ENCODE data around the gene TLE4. TPM values are rescaled to one million over a fixed set of nuclear protein-coding genes. Genes with fewer than 3 reads are reported as not detected.

Gene TLE4
- total and polyA plus RNA-seq, 2 of the 4 experiments (the other 2 are of a cell fraction) = 68.0 to 78.1 TPM

DNA sequence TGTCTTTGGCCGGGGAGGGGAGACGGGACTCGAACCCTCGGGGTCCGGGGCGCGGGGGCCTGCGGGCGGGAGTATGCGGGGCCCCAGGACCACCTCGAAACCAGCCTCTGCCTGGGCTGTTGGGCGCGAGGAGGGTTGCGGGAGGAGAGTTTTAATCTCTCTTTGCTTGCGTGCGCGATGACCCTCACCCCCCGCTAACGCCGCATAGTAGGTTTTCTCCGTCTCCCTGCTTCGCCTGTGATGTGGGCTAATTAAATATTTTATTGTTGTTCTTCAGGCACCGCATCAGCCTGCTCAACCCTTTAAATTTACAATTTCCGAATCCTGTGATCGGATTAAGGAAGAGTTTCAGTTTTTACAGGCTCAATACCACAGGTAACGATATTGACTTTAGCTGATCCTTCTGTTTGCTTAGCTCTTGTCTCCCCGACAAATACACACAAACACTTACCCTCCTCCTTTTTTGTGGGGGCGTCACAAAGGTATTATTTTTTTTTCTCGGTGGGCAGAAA, 1.7 kb downstream of the TLE4 start (continued):
- TF ChIP-seq RAD21 (IDR thresholded peaks at IDR 0.05; ENCODE audit: low read length) = no peak; the same call in 1 of the 2 replicates

DNA sequence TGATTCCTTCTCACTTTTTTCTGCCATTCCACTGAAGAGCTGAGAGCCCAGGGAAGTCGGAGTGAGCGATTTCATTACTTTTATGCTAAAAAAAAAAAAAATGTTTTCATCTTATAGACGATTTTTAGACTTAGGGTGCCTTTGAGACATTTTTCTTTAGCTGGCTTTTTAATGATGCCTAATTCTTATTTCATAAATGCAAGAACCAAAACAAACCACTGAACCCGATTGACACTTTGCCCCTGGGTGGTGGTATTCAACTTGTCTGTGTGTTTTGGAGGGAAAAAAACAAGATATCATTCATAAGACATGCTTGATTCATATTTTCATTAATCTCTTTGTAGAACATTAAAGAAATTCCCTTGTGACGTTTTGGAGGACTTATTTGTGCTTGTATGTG, 2.4 kb downstream of the TLE4 start:
- WGBS, 2 experiments (ENCODE audit: extremely low coverage in 2 of 2, insufficient read length in 1 of 2) = no CpG with 5 or more reads among the region's 5 CpGs
- in situ Hi-C loops (cut with MboI; ENCODE audit: low sequenced_read_pairs) = loop anchor here (10.0 to 25.0 kb wide), 3 partner anchors 379 to 987 kb away; no protein-coding TSS in a partner anchor

More for the DNA sequence above, 2.4 kb downstream of the TLE4 start:
- H3K23ac ChIP-seq (ENCODE audit: low read depth, low read length) = peak overlapping the region; percentile 93; the same call in 1 of the 2 replicates
- ChIA-PET POLR2A (ENCODE audit: unreplicated experiment) (no interaction called here), CTCF (interaction anchor here (1.0 kb wide), 1 partner anchor 42 kb away, joined by 5 read pairs; no protein-coding TSS in a partner anchor)
- DNase-seq (no peak), ATAC-seq (ENCODE audit: low read depth) (no peak)
- no peak overlapping the region for H2AK9ac ChIP-seq (replicated peaks; ENCODE audit: low read depth, low read length, poor library complexity)
- intact Hi-C loops (cut with micrococcal nuclease) (loop anchor here (2.0 to 10.0 kb wide), 12 partner anchors 97 to 1209 kb away; no protein-coding TSS in a partner anchor), dilution Hi-C loops (cut with HindIII; ENCODE audit: low sequenced_read_pairs, unreplicated experiment) (no loop called here)
- H3K14ac ChIP-seq (replicated peaks; ENCODE audit: low read depth, low read length) = peak overlapping the region; percentile 90
- H4K91ac ChIP-seq (ENCODE audit: insufficient read depth, low read depth, low read length) = 0 out of 2 replicates have a peak overlapping the region, but pooled peaks have one; percentile 6
- no peak overlapping the region for H2BK5ac ChIP-seq (ENCODE audit: low read depth, low read length, poor library complexity, severe bottlenecking)
- no peaks in the 10 kb centered on the region for H3K27me3 ChIP-seq (ENCODE audit: control insufficient read depth, insufficient read depth, low read length)
- no TSS peak for BruUV-seq (replicated peaks)
- H3K9me1 ChIP-seq (ENCODE audit: insufficient read depth, low read length) = peaks cover 3% of the 10 kb centered on the region; the same call in 1 of the 2 replicates
- H4K20me1 ChIP-seq (ENCODE audit: insufficient read depth, low read length) = no peaks in the 10 kb centered on the region
- H3K4me3 ChIP-seq (ENCODE audit: insufficient read depth, low read depth, low read length) = peak overlapping the region; percentile 83
- H2BK120ac ChIP-seq (ENCODE audit: low read depth, low read length) = no peak overlapping the region
- H3K9me3 ChIP-seq (ENCODE audit: control insufficient read depth, insufficient read depth, low read length) = no peaks in the 10 kb centered on the region
- 0 out of 2 replicates have a peak overlapping the region, but pooled peaks have one; percentile 51 for H3K18ac ChIP-seq (ENCODE audit: low read depth, low read length)
- no peak overlapping the region for H4K8ac ChIP-seq (ENCODE audit: low read depth in 2 of 2, low read length in 2 of 2)
- H3K4ac ChIP-seq (ENCODE audit: low read depth, low read length) = no peak overlapping the region
- no peak overlapping the region for H2BK15ac ChIP-seq (ENCODE audit: low read depth, low read length)
- no peak overlapping the region for H3K56ac ChIP-seq (ENCODE audit: extremely low read depth, insufficient read depth, low read length)
- H3K79me1 ChIP-seq (ENCODE audit: low read depth in 1 of 2, low read length in 2 of 2) = peaks cover 15 to 37% of the 10 kb centered on the region in 2 experiments
- no peak overlapping the region for H2BK20ac ChIP-seq (ENCODE audit: low read depth, low read length)
- no peak overlapping the region for H4K5ac ChIP-seq (ENCODE audit: low read depth, low read length)
- no peaks in the 10 kb centered on the region for H3K36me3 ChIP-seq (ENCODE audit: control insufficient read depth, insufficient read depth, low read length)
- TF ChIP-seq, protein P1, sequence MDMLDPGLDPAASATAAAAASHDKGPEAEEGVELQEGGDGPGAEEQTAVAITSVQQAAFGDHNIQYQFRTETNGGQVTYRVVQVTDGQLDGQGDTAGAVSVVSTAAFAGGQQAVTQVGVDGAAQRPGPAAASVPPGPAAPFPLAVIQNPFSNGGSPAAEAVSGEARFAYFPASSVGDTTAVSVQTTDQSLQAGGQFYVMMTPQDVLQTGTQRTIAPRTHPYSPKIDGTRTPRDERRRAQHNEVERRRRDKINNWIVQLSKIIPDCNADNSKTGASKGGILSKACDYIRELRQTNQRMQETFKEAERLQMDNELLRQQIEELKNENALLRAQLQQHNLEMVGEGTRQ (IDR thresholded peaks at IDR 0.05; ENCODE audit: low read depth, low read length) = no peak
- no peak for TF ChIP-seq MAZ (IDR thresholded peaks at IDR 0.05; ENCODE audit: borderline replicate concordance, low read depth, low read length)
- TF ChIP-seq CHD1 (IDR thresholded peaks at IDR 0.05; ENCODE audit: low read depth, low read length) = no peak
- TF ChIP-seq MAFK (IDR thresholded peaks at IDR 0.05; ENCODE audit: low read depth, low read length) = no peak
- no peak for TF ChIP-seq SMC3 (IDR thresholded peaks at IDR 0.05; ENCODE audit: low read depth, low read length)
- TF ChIP-seq FOS (IDR thresholded peaks at IDR 0.05; ENCODE audit: low read depth, low read length) = no peak
- TF ChIP-seq POLR2A (IDR thresholded peaks at IDR 0.05; ENCODE audit: low read depth, low read length) = no peak
- no peak for TF ChIP-seq RAD21 (IDR thresholded peaks at IDR 0.05; ENCODE audit: low read length)
- TF ChIP-seq RFX5 (IDR thresholded peaks at IDR 0.05; ENCODE audit: low read depth, low read length) = no peak
- no peak for TF ChIP-seq NFE2L2 (IDR thresholded peaks at IDR 0.05; ENCODE audit: low read depth, low read length)
- TF ChIP-seq, protein P2, sequence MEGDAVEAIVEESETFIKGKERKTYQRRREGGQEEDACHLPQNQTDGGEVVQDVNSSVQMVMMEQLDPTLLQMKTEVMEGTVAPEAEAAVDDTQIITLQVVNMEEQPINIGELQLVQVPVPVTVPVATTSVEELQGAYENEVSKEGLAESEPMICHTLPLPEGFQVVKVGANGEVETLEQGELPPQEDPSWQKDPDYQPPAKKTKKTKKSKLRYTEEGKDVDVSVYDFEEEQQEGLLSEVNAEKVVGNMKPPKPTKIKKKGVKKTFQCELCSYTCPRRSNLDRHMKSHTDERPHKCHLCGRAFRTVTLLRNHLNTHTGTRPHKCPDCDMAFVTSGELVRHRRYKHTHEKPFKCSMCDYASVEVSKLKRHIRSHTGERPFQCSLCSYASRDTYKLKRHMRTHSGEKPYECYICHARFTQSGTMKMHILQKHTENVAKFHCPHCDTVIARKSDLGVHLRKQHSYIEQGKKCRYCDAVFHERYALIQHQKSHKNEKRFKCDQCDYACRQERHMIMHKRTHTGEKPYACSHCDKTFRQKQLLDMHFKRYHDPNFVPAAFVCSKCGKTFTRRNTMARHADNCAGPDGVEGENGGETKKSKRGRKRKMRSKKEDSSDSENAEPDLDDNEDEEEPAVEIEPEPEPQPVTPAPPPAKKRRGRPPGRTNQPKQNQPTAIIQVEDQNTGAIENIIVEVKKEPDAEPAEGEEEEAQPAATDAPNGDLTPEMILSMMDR (conservative IDR thresholded peaks at IDR 0.05; ENCODE audit: low read depth, low read length) = no peak
- TF ChIP-seq CEBPB (IDR thresholded peaks at IDR 0.05; ENCODE audit: low read depth, low read length) = no peak
- TF ChIP-seq BHLHE40 (IDR thresholded peaks at IDR 0.05; ENCODE audit: low read depth, low read length) = no peak
- peak overlapping the region; percentile 95 for H3K9ac ChIP-seq (ENCODE audit: low read depth, low read length)
- H3K4me1 ChIP-seq (ENCODE audit: control insufficient read depth, insufficient read depth, low read length) = peaks cover 4% of the 10 kb centered on the region
- H3K27ac ChIP-seq (ENCODE audit: insufficient read depth, low read length) = no peak overlapping the region
- no peak overlapping the region for H2AK5ac ChIP-seq (ENCODE audit: low read depth, low read length)
- no peak overlapping the region for H2AFZ ChIP-seq (replicated peaks; ENCODE audit: low read length, poor library complexity)
- peak overlapping the region; percentile 83 for H3K4me2 ChIP-seq (ENCODE audit: low read depth, low read length)

All from IMR-90 (cell line).